Measurements from ENCODE around the gene RNF223. TPM values are rescaled to one million over a fixed set of nuclear protein-coding genes. Genes with fewer than 3 reads are reported as not detected.

Gene RNF223
- total RNA-seq, 1 experiment from 2014 or later: 0.08 TPM

DNA sequence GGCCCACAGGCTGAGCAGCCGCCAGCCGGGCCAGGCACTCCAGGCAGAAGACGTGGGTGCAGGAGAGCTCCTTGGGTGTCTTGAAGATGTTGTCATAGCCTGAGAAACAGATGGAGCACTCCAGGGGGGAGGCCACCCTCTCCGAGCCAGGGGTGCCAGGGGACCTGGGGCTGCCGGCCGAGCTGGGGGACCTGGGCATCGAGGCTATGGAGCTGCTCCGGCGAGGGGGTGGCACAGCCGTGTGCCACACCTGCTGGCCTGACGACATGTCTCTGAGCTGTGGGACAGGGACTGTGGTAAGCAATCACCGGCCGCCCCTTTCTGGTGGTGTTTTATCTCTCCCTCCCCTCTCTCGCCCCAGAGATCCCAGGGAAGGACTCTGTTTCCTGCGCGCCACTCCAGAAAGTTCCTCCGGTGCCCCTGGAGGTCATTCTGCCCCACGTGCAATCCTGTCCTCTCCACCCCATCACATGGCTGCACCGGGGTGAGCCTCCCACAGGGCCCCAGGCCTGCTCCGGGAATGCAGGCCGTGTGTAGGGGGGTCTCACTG is 1.7 kb downstream of the RNF223 start:
- BruUV-seq (replicated peaks): no TSS peak
- Histone ChIP-seq H3K36me3 (ENCODE audit: control insufficient read depth, insufficient read depth, low read length) (no peaks in the 10 kb centered on the region), H3K27ac (ENCODE audit: low read length) (no peak overlapping the region), H3K4me1 (ENCODE audit: control insufficient read depth, insufficient read depth, low read length) (peaks cover 18% of the 10 kb centered on the region), H3K9me3 (ENCODE audit: control insufficient read depth, insufficient read depth, low read depth, low read length) (no peaks in the 10 kb centered on the region), H3K4me3 (ENCODE audit: low read depth in 2 of 2, low read length in 2 of 2) (no peak overlapping the region), H3K27me3 (ENCODE audit: control insufficient read depth, insufficient read depth, low read length) (no peaks in the 10 kb centered on the region)
- DNase-seq (ENCODE audit: low read depth, low spot score): no peak
- TF ChIP-seq, protein P1, sequence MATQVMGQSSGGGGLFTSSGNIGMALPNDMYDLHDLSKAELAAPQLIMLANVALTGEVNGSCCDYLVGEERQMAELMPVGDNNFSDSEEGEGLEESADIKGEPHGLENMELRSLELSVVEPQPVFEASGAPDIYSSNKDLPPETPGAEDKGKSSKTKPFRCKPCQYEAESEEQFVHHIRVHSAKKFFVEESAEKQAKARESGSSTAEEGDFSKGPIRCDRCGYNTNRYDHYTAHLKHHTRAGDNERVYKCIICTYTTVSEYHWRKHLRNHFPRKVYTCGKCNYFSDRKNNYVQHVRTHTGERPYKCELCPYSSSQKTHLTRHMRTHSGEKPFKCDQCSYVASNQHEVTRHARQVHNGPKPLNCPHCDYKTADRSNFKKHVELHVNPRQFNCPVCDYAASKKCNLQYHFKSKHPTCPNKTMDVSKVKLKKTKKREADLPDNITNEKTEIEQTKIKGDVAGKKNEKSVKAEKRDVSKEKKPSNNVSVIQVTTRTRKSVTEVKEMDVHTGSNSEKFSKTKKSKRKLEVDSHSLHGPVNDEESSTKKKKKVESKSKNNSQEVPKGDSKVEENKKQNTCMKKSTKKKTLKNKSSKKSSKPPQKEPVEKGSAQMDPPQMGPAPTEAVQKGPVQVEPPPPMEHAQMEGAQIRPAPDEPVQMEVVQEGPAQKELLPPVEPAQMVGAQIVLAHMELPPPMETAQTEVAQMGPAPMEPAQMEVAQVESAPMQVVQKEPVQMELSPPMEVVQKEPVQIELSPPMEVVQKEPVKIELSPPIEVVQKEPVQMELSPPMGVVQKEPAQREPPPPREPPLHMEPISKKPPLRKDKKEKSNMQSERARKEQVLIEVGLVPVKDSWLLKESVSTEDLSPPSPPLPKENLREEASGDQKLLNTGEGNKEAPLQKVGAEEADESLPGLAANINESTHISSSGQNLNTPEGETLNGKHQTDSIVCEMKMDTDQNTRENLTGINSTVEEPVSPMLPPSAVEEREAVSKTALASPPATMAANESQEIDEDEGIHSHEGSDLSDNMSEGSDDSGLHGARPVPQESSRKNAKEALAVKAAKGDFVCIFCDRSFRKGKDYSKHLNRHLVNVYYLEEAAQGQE (IDR thresholded peaks at IDR 0.05; ENCODE audit: insufficient read depth in 1 of 2, low read depth in 2 of 2, low read length in 1 of 2): no peak
- TF ChIP-seq SIN3A (IDR thresholded peaks at IDR 0.05; ENCODE audit: borderline replicate concordance, insufficient read depth, low read depth, low read length): no peak
- TF ChIP-seq POLR2AphosphoS5 (IDR thresholded peaks at IDR 0.05; ENCODE audit: low read depth, low read length): no peak
- TF ChIP-seq, protein P2, sequence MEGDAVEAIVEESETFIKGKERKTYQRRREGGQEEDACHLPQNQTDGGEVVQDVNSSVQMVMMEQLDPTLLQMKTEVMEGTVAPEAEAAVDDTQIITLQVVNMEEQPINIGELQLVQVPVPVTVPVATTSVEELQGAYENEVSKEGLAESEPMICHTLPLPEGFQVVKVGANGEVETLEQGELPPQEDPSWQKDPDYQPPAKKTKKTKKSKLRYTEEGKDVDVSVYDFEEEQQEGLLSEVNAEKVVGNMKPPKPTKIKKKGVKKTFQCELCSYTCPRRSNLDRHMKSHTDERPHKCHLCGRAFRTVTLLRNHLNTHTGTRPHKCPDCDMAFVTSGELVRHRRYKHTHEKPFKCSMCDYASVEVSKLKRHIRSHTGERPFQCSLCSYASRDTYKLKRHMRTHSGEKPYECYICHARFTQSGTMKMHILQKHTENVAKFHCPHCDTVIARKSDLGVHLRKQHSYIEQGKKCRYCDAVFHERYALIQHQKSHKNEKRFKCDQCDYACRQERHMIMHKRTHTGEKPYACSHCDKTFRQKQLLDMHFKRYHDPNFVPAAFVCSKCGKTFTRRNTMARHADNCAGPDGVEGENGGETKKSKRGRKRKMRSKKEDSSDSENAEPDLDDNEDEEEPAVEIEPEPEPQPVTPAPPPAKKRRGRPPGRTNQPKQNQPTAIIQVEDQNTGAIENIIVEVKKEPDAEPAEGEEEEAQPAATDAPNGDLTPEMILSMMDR (IDR thresholded peaks at IDR 0.05): no peak
- no peak for TF ChIP-seq TCF7L2 (IDR thresholded peaks at IDR 0.05; ENCODE audit: low read depth, low read length)
- no peak for ATAC-seq
- in situ Hi-C loops (cut with HindIII; ENCODE audit: low pct_unique_long_range_greater_than_20kb, low sequenced_read_pairs) (no loop called here), intact Hi-C loops (cut with micrococcal nuclease; ENCODE audit: unreplicated experiment) (no loop called here)
- ChIA-PET CTCF (interaction anchor here (1.1 kb wide), 1 partner anchor 8 kb away, joined by 4 read pairs; no protein-coding TSS in a partner anchor), POLR2A (no interaction called here)

DNA sequence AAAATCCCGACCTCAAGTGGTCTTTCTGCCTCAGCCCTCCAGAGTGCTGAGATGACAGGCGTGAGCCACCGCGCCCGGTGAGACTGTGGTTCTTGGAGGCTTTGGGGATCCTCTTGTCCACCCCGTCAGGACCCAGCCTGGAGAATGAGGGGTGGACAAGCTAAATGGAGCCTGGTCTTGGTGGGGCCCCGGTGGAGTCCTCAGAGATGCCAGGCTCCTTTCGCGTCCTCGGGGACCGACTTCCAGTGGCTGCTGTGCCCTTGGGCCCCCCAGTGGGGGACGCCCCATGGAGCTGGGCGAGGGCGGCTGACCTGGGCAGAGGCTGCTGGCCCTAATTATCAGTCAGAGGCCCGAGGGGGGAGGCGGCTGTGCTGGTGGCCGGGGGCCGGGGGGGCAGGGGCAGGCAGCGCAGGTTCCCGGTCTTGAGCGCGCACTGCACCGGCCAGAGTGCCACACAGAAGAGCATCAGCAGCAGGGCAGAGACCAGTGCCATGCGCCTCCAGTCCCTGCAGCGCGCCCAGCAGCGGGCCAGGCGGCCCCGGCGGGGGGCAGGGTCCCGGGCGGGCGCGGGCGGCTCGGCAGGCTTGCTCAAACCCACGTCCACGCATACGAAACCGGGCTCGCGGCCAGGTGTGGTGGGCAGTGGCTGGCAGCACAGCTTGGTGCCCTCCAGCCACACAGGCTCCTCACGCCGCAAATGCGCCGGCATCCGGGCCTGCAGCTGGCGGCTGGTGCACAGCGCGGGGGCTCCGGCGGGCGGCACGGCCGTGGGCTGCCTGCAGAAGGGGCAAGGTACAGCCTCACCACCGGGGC is 2.4 kb downstream of the RNF223 start:
- H3K36me3 ChIP-seq (ENCODE audit: control insufficient read depth, insufficient read depth, low read length): no peaks in the 10 kb centered on the region
- no peak overlapping the region for H3K4me3 ChIP-seq (ENCODE audit: low read depth in 2 of 2, low read length in 2 of 2)
- BruUV-seq (replicated peaks): no TSS peak
- TF ChIP-seq TCF7L2 (IDR thresholded peaks at IDR 0.05; ENCODE audit: low read depth, low read length): no peak
- TF ChIP-seq SIN3A (IDR thresholded peaks at IDR 0.05; ENCODE audit: borderline replicate concordance, insufficient read depth, low read depth, low read length): no peak
- TF ChIP-seq, protein P1 (IDR thresholded peaks at IDR 0.05; ENCODE audit: insufficient read depth in 1 of 2, low read depth in 2 of 2, low read length in 1 of 2): no peak
- no peak for TF ChIP-seq POLR2AphosphoS5 (IDR thresholded peaks at IDR 0.05; ENCODE audit: low read depth, low read length)
- TF ChIP-seq, protein P2 (IDR thresholded peaks at IDR 0.05): no peak
- in situ Hi-C loops (cut with HindIII; ENCODE audit: low pct_unique_long_range_greater_than_20kb, low sequenced_read_pairs) (no loop called here), intact Hi-C loops (cut with micrococcal nuclease; ENCODE audit: unreplicated experiment) (no loop called here)
- no peak overlapping the region for H3K27ac ChIP-seq (ENCODE audit: low read length)
- ATAC-seq (no peak), DNase-seq (ENCODE audit: low read depth, low spot score) (no peak)
- CTCF ChIA-PET: interaction anchor here (1.1 kb wide), 1 partner anchor 8 kb away, joined by 4 read pairs; no protein-coding TSS in a partner anchor
- H3K4me1 ChIP-seq (ENCODE audit: control insufficient read depth, insufficient read depth, low read length): peaks cover 18% of the 10 kb centered on the region
- no peaks in the 10 kb centered on the region for H3K9me3 ChIP-seq (ENCODE audit: control insufficient read depth, insufficient read depth, low read depth, low read length)
- H3K27me3 ChIP-seq (ENCODE audit: control insufficient read depth, insufficient read depth, low read length): no peaks in the 10 kb centered on the region
- POLR2A ChIA-PET: no interaction called here

All from Panc1 (cell line).